GM21526 (cell line): Measurements from ENCODE around the gene SS18L1.

Experiments used
- ATAC-seq: cut with Tn5 transposase; IDR thresholded peaks from one replicate; pipeline ENCODE4 v1.9.1; 2021; ENCODE audit warnings: moderate library complexity; ENCODE audit not compliant: unreplicated experiment, low FRiP score

SS18L1 gene

DNA sequence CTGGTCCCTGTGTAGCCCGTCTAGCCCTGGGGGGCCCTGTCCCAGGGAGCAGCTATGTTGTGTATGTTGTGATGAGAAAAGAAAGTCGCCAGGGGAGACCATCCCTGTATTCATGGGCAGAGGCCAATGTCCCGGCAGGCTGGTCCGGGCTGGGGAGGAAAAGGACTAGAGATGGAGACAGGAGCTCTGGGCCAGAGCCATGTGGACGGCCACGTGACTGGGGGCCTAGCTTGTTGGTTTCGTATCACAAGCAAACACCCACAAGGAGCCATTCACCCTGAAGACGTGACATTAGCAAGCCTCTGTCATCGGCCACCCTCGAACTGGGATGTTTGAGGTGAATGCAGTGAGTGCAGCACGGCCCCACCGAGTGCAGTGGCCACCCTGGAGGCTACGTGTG, 79.4 kb downstream of the SS18L1 start:
- no peak for ATAC-seq

DNA sequence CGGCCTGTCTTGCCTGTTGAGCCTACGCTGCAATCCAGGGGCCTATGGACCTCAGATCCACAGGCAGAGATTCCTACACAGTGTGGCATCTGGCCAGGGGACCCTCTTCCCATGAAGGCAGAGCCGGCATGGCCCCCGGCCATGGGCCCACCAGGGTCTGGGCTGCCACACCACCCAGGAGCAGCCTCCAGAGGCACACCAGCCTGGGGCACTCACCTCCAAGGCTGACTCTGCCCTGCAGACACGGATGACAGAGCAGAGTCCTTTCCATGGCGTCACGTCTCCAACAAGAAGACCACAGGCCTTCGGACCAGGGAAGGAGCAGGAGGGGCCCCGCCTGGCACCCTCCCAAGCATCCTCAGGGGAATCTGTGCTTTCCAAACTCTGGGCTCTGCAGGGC, 80.0 kb downstream of the SS18L1 start:
- no peak for ATAC-seq

DNA sequence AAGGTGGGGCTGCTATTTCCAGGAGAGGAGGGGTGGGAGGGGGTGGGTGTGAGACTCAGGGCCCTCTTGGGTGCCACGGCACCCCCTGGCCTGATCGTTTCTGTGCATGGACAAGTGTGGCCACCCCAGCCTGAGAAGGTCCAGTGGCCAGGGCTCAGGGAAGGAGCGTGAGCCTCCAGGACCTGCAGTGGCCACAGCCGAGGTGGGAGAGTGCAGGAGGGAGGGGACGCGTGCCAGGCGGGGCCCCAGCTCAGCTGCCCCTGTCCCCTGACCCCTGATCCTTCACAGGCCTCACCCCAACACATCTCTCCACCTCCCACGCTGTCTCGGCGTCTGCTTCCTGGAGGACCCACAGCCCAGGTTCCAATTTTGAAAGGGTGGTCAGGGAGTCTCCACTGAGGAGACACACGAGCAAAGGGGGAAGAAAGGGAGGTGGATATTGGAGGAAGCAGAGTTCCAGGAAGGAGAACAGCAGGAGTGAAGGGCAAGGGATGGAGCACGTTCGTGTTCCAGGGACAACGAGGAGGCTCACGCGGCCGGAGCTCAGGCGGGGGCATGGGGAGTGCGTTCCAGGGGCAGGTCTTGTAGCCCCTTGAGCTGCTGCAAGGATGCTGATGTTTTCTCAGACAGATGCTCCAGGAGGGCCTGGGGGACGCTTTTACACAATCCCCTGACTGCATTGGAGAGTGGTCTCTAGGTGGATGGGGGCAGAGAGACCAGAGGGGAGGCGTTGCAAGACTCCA, 80.7 kb downstream of the SS18L1 start:
- ATAC-seq = no peak

- ATAC-seq = no peak
These were observed 81.5 kb downstream of the SS18L1 start for GRCh38 chr20:62225026-62225425.

- ATAC-seq = no peak
These were observed 82.5 kb downstream of the SS18L1 start for GRCh38 chr20:62225820-62226635.

GRCh38 chr20:62226707-62227590, 83.4 kb downstream of the SS18L1 start:
- no peak for ATAC-seq

- ATAC-seq = no peak
These were observed 84.0 kb downstream of the SS18L1 start for GRCh38 chr20:62227591-62227976.

- no peak for ATAC-seq
These were observed 84.7 kb downstream of the SS18L1 start for GRCh38 chr20:62227977-62228958.

DNA sequence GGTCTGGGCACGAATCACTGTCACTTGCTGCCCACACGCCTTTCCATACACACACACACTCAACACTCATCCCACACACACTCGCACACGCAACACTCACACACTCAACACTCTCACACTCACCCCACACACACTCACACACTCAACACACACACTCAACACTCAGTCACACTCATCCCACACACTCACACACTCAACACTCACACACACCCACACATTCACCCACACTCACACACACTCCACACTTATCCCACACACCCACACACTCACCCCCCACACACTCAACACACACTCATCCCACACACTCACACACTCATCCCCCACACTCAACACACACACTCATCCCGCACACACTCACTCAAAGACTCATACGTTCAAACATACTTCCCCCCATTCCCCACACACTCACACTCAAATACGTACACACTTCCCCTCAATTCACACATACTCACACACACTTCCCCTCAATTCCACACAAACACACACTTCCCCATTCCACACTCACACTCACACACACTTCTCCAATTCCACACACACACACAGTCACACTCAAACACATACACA, 85.5 kb downstream of the SS18L1 start:
- no peak for ATAC-seq

DNA sequence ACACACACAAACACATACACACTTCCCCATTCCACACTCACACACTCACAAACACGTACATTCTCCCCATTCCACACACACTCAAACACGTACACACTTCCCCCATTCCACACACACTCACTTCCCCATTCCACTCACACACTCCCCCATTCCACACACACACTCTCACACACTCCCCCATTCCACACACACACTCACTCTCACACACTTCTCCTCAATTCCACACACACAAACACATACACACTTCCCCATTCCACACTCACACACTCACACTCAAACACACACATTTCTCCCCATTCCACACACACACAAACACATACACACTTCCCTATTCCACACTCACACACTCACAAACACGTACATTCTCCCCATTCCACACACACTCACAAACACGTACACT, 86.1 kb downstream of the SS18L1 start:
- ATAC-seq = no peak

DNA sequence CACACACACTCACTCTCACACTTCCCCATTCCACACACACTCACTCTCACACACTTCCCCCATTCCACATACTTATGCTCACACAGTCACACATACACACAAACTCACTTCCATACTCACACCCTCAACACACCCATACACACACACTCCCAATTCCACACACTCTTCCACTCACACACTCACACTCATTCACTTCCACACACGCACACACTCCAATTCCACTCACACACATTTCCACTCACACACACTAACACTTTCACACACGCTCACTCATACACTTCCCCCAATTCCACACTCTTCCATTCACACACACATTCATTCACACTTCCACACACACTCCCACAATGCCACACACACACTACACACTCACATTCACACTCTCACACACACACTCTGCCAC, 86.7 kb downstream of the SS18L1 start:
- ATAC-seq = no peak

DNA sequence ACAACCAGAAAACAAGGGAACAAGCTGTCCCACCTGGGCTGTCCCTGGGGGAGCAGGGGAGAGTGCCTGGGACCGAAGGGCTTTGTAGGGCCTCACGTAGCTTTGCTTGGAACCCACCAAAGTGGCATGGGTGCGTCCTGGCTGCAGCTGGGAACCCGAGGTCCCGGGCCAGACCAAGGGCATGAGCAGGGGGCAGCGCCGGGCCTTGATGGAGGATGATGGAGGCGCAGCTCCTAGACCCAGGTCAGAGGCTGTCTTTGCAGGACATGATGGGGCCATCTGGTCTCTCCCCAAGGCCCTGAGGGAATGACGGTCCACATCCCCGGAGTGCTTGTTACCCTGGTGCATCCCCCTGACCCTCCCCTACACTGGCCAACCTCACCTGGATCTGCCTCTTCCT, 87.1 kb downstream of the SS18L1 start:
- no peak for ATAC-seq

GRCh38 chr20:62231292-62231691, 87.7 kb downstream of the SS18L1 start:
- no peak for ATAC-seq
